H1 (cell line): ENCODE results near the gene HTR1B. TPM values are rescaled to one million over a fixed set of nuclear protein-coding genes. Genes with fewer than 3 reads are reported as not detected.

Experiments used
- CTCF ChIA-PET: fragments of 300-600 bp; sonication (Branson Sonifier 250); formaldehyde crosslinking; loops from one replicate; lab custom pipeline; 2021; ENCODE audit not compliant: partially characterized antibody; lab: Charles Lee
- POLR2A ChIA-PET: fragments of 300-600 bp; sonication (Branson Sonifier 250); formaldehyde crosslinking; loops from one replicate; lab custom pipeline; 2021; ENCODE audit warnings: inconsistent platforms; ENCODE audit not compliant: partially characterized antibody; lab: Charles Lee
- DNase-seq, 2 experiments: peaks; one replicate each; pipeline versions ENCODE4 v3.0.0 to v3.0.0-alpha.2; 2010 to 2022; ENCODE audit warnings: low spot score in 2 of 2, low read depth in 1 of 2, mixed read lengths in 1 of 2
- FAIRE-seq: peaks from 2 replicates; lab custom pipeline; 2011; peaks lifted over from hg19 to GRCh38; lab: Jason Lieb, UNC
- H2AFZ ChIP-seq: 2 replicates; pipeline ENCODE4 v1.8.1; 2012; ENCODE audit warnings: low read length, inconsistent platforms
- H2AK5ac ChIP-seq: 2 replicates; pipeline ENCODE4 v1.6.1; 2013; ENCODE audit warnings: low read depth, low read length
- H2BK120ac ChIP-seq: replicated peaks from 2 replicates; pipeline ENCODE3; 2013; ENCODE audit warnings: low read depth, low read length, inconsistent platforms
- H2BK12ac ChIP-seq: 2 replicates; pipeline ENCODE4 v1.6.1; 2013; ENCODE audit warnings: low read depth, low read length
- H2BK15ac ChIP-seq: 2 replicates; pipeline ENCODE4 v1.6.1; 2013; ENCODE audit warnings: low read length
- H2BK20ac ChIP-seq: 2 replicates; pipeline ENCODE4 v1.6.1; 2013; ENCODE audit warnings: low read length
- H2BK5ac ChIP-seq: 2 replicates; pipeline ENCODE4 v1.6.1; 2013; ENCODE audit warnings: low read depth, low read length
- H3K14ac ChIP-seq: 2 replicates; pipeline ENCODE4 v1.6.1; 2013; ENCODE audit warnings: inconsistent platforms; ENCODE audit not compliant: insufficient read length
- H3K18ac ChIP-seq: 2 replicates; pipeline ENCODE4 v1.6.1; 2013; ENCODE audit warnings: low read length; ENCODE audit errors: extremely low read depth
- H3K23ac ChIP-seq: 2 replicates; pipeline ENCODE4 v1.6.1; 2013; ENCODE audit warnings: inconsistent platforms; ENCODE audit not compliant: insufficient read length
- H3K23me2 ChIP-seq: 2 replicates; pipeline ENCODE4 v1.6.1; 2013; ENCODE audit warnings: low read depth, low read length
- H3K27ac ChIP-seq: 2 replicates; pipeline ENCODE4 v1.6.1; 2011; ENCODE audit warnings: low read depth, low read length, inconsistent platforms
- H3K27me3 ChIP-seq, 4 experiments: replicated peaks in 1 of 4; 1 replicate in 1 of 4; 2 replicates in 3 of 4; pipeline versions ENCODE4 v1.6.1 to v1.8.1; 2011 to 2013; ENCODE audit warnings: low read length in 3 of 4, mild to moderate bottlenecking in 3 of 4, inconsistent platforms in 2 of 4, mixed read lengths in 2 of 4, moderate library complexity in 1 of 4; ENCODE audit not compliant: control insufficient read depth in 3 of 4, insufficient read depth in 3 of 4; ENCODE audit errors: extremely low read depth in 1 of 4
- H3K36me3 ChIP-seq, 4 experiments: 2 replicates each; pipeline versions ENCODE4 v1.6.1 to v1.8.1; 2011 to 2013; ENCODE audit warnings: mild to moderate bottlenecking in 4 of 4, low read length in 3 of 4, moderate library complexity in 2 of 4, control low read depth in 1 of 4, inconsistent platforms in 1 of 4; ENCODE audit not compliant: insufficient read depth in 4 of 4, control insufficient read depth in 2 of 4
- H3K4ac ChIP-seq: replicated peaks from 2 replicates; pipeline ENCODE3; 2013; ENCODE audit warnings: low read length, low read depth, mixed read lengths, inconsistent platforms; ENCODE audit not compliant: insufficient read length
- H3K4me1 ChIP-seq, 4 experiments: replicated peaks in 1 of 4; 1 replicate in 1 of 4; 2 replicates in 3 of 4; pipeline versions ENCODE4 v1.6.1 to v1.8.1; 2011 to 2013; ENCODE audit warnings: low read length in 3 of 4, inconsistent platforms in 2 of 4, mixed read lengths in 1 of 4; ENCODE audit not compliant: insufficient read depth in 4 of 4, control insufficient read depth in 3 of 4
- H3K4me2 ChIP-seq, 2 experiments: 2 replicates each; pipeline versions ENCODE4 v1.6.1 to v1.8.1; 2011 to 2013; ENCODE audit warnings: low read depth in 2 of 2, low read length in 2 of 2, control low read depth in 1 of 2, inconsistent platforms in 1 of 2, mild to moderate bottlenecking in 1 of 2; ENCODE audit not compliant: insufficient read depth in 1 of 2
- H3K4me3 ChIP-seq, 4 experiments: fragments of 200-600, 300-600 bp in 1 of 4; sonication (generic), shearing (Covaris generic), sonication (Bioruptor Twin) in 1 of 4; 2 replicates each; pipeline versions ENCODE4 v1.5.1 to v1.8.1; 2011 to 2016; ENCODE audit warnings: low read length in 4 of 4, low read depth in 3 of 4, control low read depth in 2 of 4, inconsistent platforms in 2 of 4, mild to moderate bottlenecking in 2 of 4, mixed read lengths in 1 of 4, moderate library complexity in 1 of 4; ENCODE audit not compliant: insufficient read depth in 2 of 4; ENCODE audit errors: extremely low read depth in 1 of 4
- H3K56ac ChIP-seq: replicated peaks from 2 replicates; pipeline ENCODE3; 2013; ENCODE audit warnings: low read depth, mild to moderate bottlenecking, mixed read lengths, low read length, inconsistent platforms; ENCODE audit not compliant: insufficient read length
- H3K79me1 ChIP-seq: 2 replicates; pipeline ENCODE4 v1.6.1; 2013; ENCODE audit warnings: low read depth, low read length, control low read depth
- H3K79me2 ChIP-seq, 2 experiments: 2 replicates each; pipeline versions ENCODE4 v1.6.1 to v1.8.1; 2012 to 2013; ENCODE audit warnings: low read length in 2 of 2, mild to moderate bottlenecking in 2 of 2, inconsistent platforms in 1 of 2; ENCODE audit not compliant: insufficient read depth in 2 of 2, control insufficient read depth in 1 of 2
- H3K9ac ChIP-seq, 4 experiments: replicated peaks in 1 of 4; 1 replicate in 1 of 4; 2 replicates in 3 of 4; pipeline versions ENCODE4 v1.6.1 to v1.8.1; 2011 to 2013; ENCODE audit warnings: low read depth in 3 of 4, low read length in 3 of 4, control low read depth in 2 of 4, mild to moderate bottlenecking in 2 of 4, moderate library complexity in 2 of 4, inconsistent platforms in 1 of 4; ENCODE audit errors: extremely low read depth in 1 of 4
- H3K9me3 ChIP-seq, 2 experiments: 2 replicates each; pipeline versions ENCODE4 v1.6.1 to v1.8.1; 2012 to 2013; ENCODE audit warnings: mild to moderate bottlenecking in 2 of 2, moderate library complexity in 2 of 2, control low read depth in 1 of 2, inconsistent platforms in 1 of 2, low read depth in 1 of 2, low read length in 1 of 2, mixed read lengths in 1 of 2; ENCODE audit not compliant: insufficient read depth in 2 of 2
- H4K20me1 ChIP-seq, 2 experiments: replicated peaks in 1 of 2; 2 replicates each; pipeline versions ENCODE3 to v1.8.1; 2011 to 2013; ENCODE audit warnings: inconsistent platforms in 2 of 2, low read length in 2 of 2, mild to moderate bottlenecking in 1 of 2; ENCODE audit not compliant: insufficient read depth in 2 of 2, control insufficient read depth in 1 of 2
- H4K5ac ChIP-seq: 2 replicates; pipeline ENCODE4 v1.6.1; 2013; ENCODE audit warnings: low read length, low read depth, mixed read lengths, inconsistent platforms; ENCODE audit not compliant: insufficient read length
- H4K8ac ChIP-seq: 2 replicates; pipeline ENCODE4 v1.8.0; 2013; ENCODE audit warnings: mild to moderate bottlenecking, moderate library complexity, low read length, inconsistent platforms; ENCODE audit not compliant: insufficient read depth; ENCODE audit errors: extremely low read depth
- H4K91ac ChIP-seq: replicated peaks from 2 replicates; pipeline ENCODE3; 2013; ENCODE audit warnings: low read length, mixed read lengths, inconsistent platforms; ENCODE audit not compliant: insufficient read length
- ATF3 ChIP-seq: IDR thresholded peaks from 2 replicates; pipeline ENCODE4 v1.6.1; 2011; ENCODE audit warnings: low read depth, mild to moderate bottlenecking, low read length; ENCODE audit not compliant: insufficient read depth
- WGBS, 2 experiments: shearing (Covaris generic) in 1 of 2; methylation state at CpG; one replicate each; pipeline versions ENCODE4 v1.1.6 to v1.1.7; 2013 to 2015; ENCODE audit warnings: low lambda C conversion rate in 2 of 2, mixed read lengths in 2 of 2, inconsistent platforms in 1 of 2, low coverage in 1 of 2, missing lambda C conversion rate in 1 of 2; ENCODE audit not compliant: insufficient replicate concordance in 2 of 2, insufficient coverage in 1 of 2, insufficient read length in 1 of 2; ENCODE audit errors: extremely low coverage in 1 of 2, missing lambda C conversion rate in 1 of 2; 5-methylcytosine and 5-hydroxymethylcytosine counted together
- polyA plus RNA-seq, 7 experiments: library from polyadenylated mRNA; depleted of rRNA in 3 of 7; stranded (reverse) in 5 of 7; unstranded in 2 of 7; fragments of >200 nt in 5 of 7; fragments of 200-250 nt in 2 of 7; gene quantifications; 1 replicate in 5 of 7; 2 replicates in 1 of 7; 4 replicates in 1 of 7; pipeline versions ENCODE4 v1.2.1 to v1.2.3, GENCODE V29; 2011 to 2013; ENCODE audit warnings: missing spikeins in 2 of 7, mixed read lengths in 2 of 7
- total RNA-seq: library from RNA; stranded (reverse); fragmentation: NEBNext Ultra II Directional; extraction: Animal tissue kit (Norgen Biotek cat#: 25700); gene quantifications from 2 replicates; pipeline ENCODE4 v1.2.1, GENCODE V29; 2021

HTR1B gene
- total and polyA plus RNA-seq, 2 of the 8 experiments (the other 6 are each of a cell fraction or from before 2014, with no cell fraction given): 1.1 to 1.4 TPM

GRCh38 chr6:77440206-77440976 is 22.9 kb downstream of the HTR1B start:
- H4K20me1 ChIP-seq: no peaks in the 10 kb centered on the region
- no peak overlapping the region for H3K27ac ChIP-seq
- ChIA-PET CTCF (interaction anchor here (0.6 to 1.5 kb wide), 2 partner anchors 25 to 804 kb away, joined by 3 to 5 read pairs; no protein-coding TSS in a partner anchor), POLR2A (no interaction called here)
- no peaks in the 10 kb centered on the region for H3K9me3 ChIP-seq
- H4K5ac ChIP-seq: no peak overlapping the region
- H2AK5ac ChIP-seq: no peak overlapping the region
- no peak overlapping the region for H2BK12ac ChIP-seq
- H3K23me2 ChIP-seq: no peaks in the 10 kb centered on the region
- H2BK20ac ChIP-seq: no peak overlapping the region
- no peak overlapping the region for H3K4ac ChIP-seq
- TF ChIP-seq ATF3: no peak
- H3K79me2 ChIP-seq: no peaks in the 10 kb centered on the region
- H3K4me3 ChIP-seq: no peak overlapping the region
- H3K23ac ChIP-seq: no peak overlapping the region
- H3K14ac ChIP-seq: no peak overlapping the region
- no peak for FAIRE-seq
- no peaks in the 10 kb centered on the region for H3K4me1 ChIP-seq
- no peaks in the 10 kb centered on the region for H3K27me3 ChIP-seq
- no peak overlapping the region for H4K91ac ChIP-seq
- no peaks in the 10 kb centered on the region for H3K36me3 ChIP-seq
- no peak overlapping the region for H2BK15ac ChIP-seq
- no peak overlapping the region for H3K56ac ChIP-seq
- DNase-seq: no peak
- H4K8ac ChIP-seq: no peak overlapping the region
- H3K4me2 ChIP-seq: no peak overlapping the region
- WGBS, 2 experiments: 94% methylated on average over 3 of the region's 3 CpGs; no CpG with 5 or more reads in 1 of the 2 experiments
- no peak overlapping the region for H3K18ac ChIP-seq
- no peak overlapping the region for H2AFZ ChIP-seq
- H3K79me1 ChIP-seq: no peaks in the 10 kb centered on the region
- H2BK5ac ChIP-seq: no peak overlapping the region
- no peak overlapping the region for H2BK120ac ChIP-seq
- no peak overlapping the region for H3K9ac ChIP-seq
